Liver (tissue), 9 donors: ENCODE data around the gene LEMD3. TPM values are rescaled to one million over a fixed set of nuclear protein-coding genes. Genes with fewer than 3 reads are reported as not detected.

ENCODE experiments used
- DNase-seq: peaks from one replicate; pipeline ENCODE4 v3.0.0-alpha.2; 2017; ENCODE audit warnings: low spot score
- H3K27ac ChIP-seq, 2 donors: one replicate each; pipeline ENCODE4 v1.7.0; 2013; ENCODE audit warnings: inconsistent platforms in 2 of 2, low read length in 2 of 2, control low read depth in 1 of 2, low read depth in 1 of 2, mild to moderate bottlenecking in 1 of 2
- H3K27me3 ChIP-seq, 4 donors: one replicate each; pipeline versions ENCODE4 v1.6.1 to v1.7.0; 2013; ENCODE audit warnings: low read length in 3 of 4, inconsistent platforms in 1 of 4, mild to moderate bottlenecking in 1 of 4, moderate library complexity in 1 of 4; ENCODE audit not compliant: control insufficient read depth in 4 of 4, insufficient read depth in 4 of 4
- H3K36me3 ChIP-seq, 4 donors: one replicate each; pipeline versions ENCODE4 v1.6.1 to v1.7.0; 2013; ENCODE audit warnings: low read length in 3 of 4, mild to moderate bottlenecking in 3 of 4, low read depth in 1 of 4, moderate library complexity in 1 of 4; ENCODE audit not compliant: control insufficient read depth in 4 of 4, insufficient read depth in 3 of 4
- H3K4me1 ChIP-seq, 4 donors: one replicate each; pipeline versions ENCODE4 v1.6.1 to v1.7.0; 2013; ENCODE audit warnings: low read length in 3 of 4, mild to moderate bottlenecking in 3 of 4, moderate library complexity in 1 of 4; ENCODE audit not compliant: control insufficient read depth in 4 of 4, insufficient read depth in 4 of 4
- H3K4me3 ChIP-seq, 3 donors: one replicate each; pipeline versions ENCODE4 v1.6.1 to v1.7.0; 2013; ENCODE audit warnings: low read length in 3 of 3, control low read depth in 1 of 3, low read depth in 1 of 3, mild to moderate bottlenecking in 1 of 3
- H3K9ac ChIP-seq, 2 donors: one replicate each; pipeline ENCODE4 v1.7.0; 2013; ENCODE audit warnings: low read length in 2 of 2, mild to moderate bottlenecking in 2 of 2, moderate library complexity in 2 of 2, control low read depth in 1 of 2, low read depth in 1 of 2
- H3K9me3 ChIP-seq, 4 donors: one replicate each; pipeline versions ENCODE4 v1.6.1 to v1.7.0; 2013; ENCODE audit warnings: low read length in 3 of 4; ENCODE audit not compliant: control insufficient read depth in 4 of 4
- CTCF ChIP-seq: fragments of 150-350 bp; IDR thresholded peaks from 2 replicates; pipeline ENCODE4 v1.5.1; 2017; ENCODE audit warnings: improper control_type of control experiment, low read depth, low read length; ENCODE audit not compliant: missing input control
- GABPA ChIP-seq, 2 donors: IDR thresholded peaks in 1 of 2; conservative IDR thresholded peaks in 1 of 2; 2 replicates each; pipeline ENCODE4 v1.6.1; 2016; ENCODE audit warnings: antibody characterized with exemption in 2 of 2, mild to moderate bottlenecking in 1 of 2, moderate library complexity in 1 of 2
- HNF4A ChIP-seq, 2 donors: conservative IDR thresholded peaks; 2 replicates each; pipeline ENCODE4 v1.6.1; 2016; ENCODE audit warnings: antibody characterized with exemption in 2 of 2, mild to moderate bottlenecking in 2 of 2
- HNF4G ChIP-seq: IDR thresholded peaks from 2 replicates; pipeline ENCODE4 v1.6.1; 2016; ENCODE audit warnings: antibody characterized with exemption
- JUND ChIP-seq, 2 donors: IDR thresholded peaks; 2 replicates each; pipeline ENCODE4 v1.6.1; 2016; ENCODE audit warnings: antibody characterized with exemption in 2 of 2
- MAX ChIP-seq: IDR thresholded peaks from 2 replicates; pipeline ENCODE4 v1.6.1; 2016; ENCODE audit warnings: antibody characterized with exemption
- NR2F2 ChIP-seq: IDR thresholded peaks from 2 replicates; pipeline ENCODE4 v1.6.1; 2016; ENCODE audit warnings: antibody characterized with exemption
- RAD21 ChIP-seq, 2 donors: IDR thresholded peaks; 2 replicates each; pipeline ENCODE4 v1.6.1; 2016; ENCODE audit warnings: antibody characterized with exemption in 2 of 2, mild to moderate bottlenecking in 2 of 2
- REST ChIP-seq: IDR thresholded peaks from 2 replicates; pipeline ENCODE4 v1.6.1; 2016; ENCODE audit warnings: antibody characterized with exemption, mild to moderate bottlenecking
- RXRA ChIP-seq, 2 donors: IDR thresholded peaks; 2 replicates each; pipeline ENCODE4 v1.6.1; 2017 to 2018; ENCODE audit warnings: antibody characterized with exemption in 2 of 2, mild to moderate bottlenecking in 1 of 2
- SP1 ChIP-seq: IDR thresholded peaks from 2 replicates; pipeline ENCODE4 v1.6.1; 2018; ENCODE audit warnings: antibody characterized with exemption, mild to moderate bottlenecking
- TAF1 ChIP-seq: conservative IDR thresholded peaks from 2 replicates; pipeline ENCODE4 v1.6.1; 2016; ENCODE audit warnings: antibody characterized with exemption, mild to moderate bottlenecking
- ZBTB33 ChIP-seq: IDR thresholded peaks from 2 replicates; pipeline ENCODE4 v1.6.1; 2016; ENCODE audit warnings: antibody characterized with exemption
- WGBS: extraction: QIAGEN DNeasy Blood & Tissue Kit; methylation state at CpG from one replicate; pipeline ENCODE4 v1.1.7; 2013; 5-methylcytosine and 5-hydroxymethylcytosine counted together
- polyA plus RNA-seq, 2 donors: library from polyadenylated mRNA; stranded (reverse) in 1 of 2; unstranded in 1 of 2; fragments of 200-250 nt in 1 of 2; fragments of >200 nt in 1 of 2; fragmentation: Nextera tagmentation in 1 of 2; extraction: Ambion mirVana in 1 of 2; gene quantifications; one replicate each; pipeline versions ENCODE4 v1.2.1 to v1.2.3, GENCODE V29; 2013 to 2015
- total RNA-seq, 2 donors: library from RNA; depleted of rRNA; stranded (reverse); fragments of >200 nt; gene quantifications; one replicate each; pipeline ENCODE4 v1.2.3, GENCODE V29; 2014
- donor health status: healthy.
- donor health status: healthy.
- donor health status: healthy.
- donor health status: healthy.
- donor health status: healthy.

The LEMD3 gene
- total and polyA plus RNA-seq, 4 donors = 3.5 to 19.5 (median 11.3) TPM

DNA sequence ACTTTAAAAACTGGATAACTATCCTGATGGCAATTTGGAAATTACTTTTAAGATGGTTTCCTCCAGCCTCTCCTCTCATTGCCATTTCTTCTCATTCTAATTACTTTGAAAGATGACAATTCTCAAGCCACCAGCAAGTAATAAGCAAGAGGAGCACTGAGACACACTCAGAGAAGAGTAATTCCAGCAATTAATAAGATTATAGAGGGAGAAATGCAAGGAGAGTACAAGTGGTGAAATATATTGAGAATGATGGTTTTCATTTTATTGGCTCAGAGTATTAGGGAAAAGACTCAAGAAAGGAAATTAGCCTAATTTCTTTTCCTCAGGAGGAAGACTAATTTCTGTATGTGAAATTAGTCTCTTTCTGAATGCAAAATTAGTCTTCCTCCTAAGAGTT, 88.6 kb downstream of the LEMD3 start:
- Histone ChIP-seq H3K4me1 (no peaks in the 10 kb centered on the region), H3K36me3 (no peaks in the 10 kb centered on the region), H3K9ac (no peak overlapping the region), H3K27ac (no peak overlapping the region), H3K9me3 (no peaks in the 10 kb centered on the region), H3K27me3 (no peaks in the 10 kb centered on the region), H3K4me3 (no peak overlapping the region)
- TF ChIP-seq HNF4G (no peak), GABPA (IDR thresholded peaks at IDR 0.05 in 1 of 2, conservative IDR thresholded peaks at IDR 0.05 in 1 of 2) (no peak), RAD21 (IDR thresholded peaks at IDR 0.05) (no peak), SP1 (no peak)
- DNase-seq = no peak

DNA sequence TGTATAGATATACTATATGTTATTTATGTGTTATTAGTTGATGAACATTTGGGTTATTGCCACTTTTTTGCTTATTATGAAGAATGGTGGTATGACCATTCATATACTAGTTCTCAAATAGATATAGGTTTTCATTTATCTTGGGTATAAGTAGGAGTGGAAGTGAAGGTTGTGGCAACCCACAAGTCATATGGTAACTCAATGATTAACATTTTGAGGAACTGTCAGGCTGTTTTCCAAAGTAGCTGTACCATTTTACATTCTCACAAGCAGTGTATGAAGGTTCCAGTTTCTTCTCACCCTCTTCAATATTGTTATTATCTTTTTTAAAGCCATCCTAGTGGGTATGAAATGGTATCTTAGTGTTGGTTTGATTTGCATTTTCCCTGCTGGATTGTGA, 90.1 kb downstream of the LEMD3 start:
- H3K27ac ChIP-seq = no peak overlapping the region
- no peaks in the 10 kb centered on the region for H3K27me3 ChIP-seq
- TF ChIP-seq ZBTB33 = no peak
- TF ChIP-seq RXRA (IDR thresholded peaks at IDR 0.05) = no peak
- TF ChIP-seq TAF1 = no peak
- TF ChIP-seq SP1 = no peak
- TF ChIP-seq NR2F2 = no peak
- no peak overlapping the region for H3K4me3 ChIP-seq
- H3K4me1 ChIP-seq = no peaks in the 10 kb centered on the region
- H3K9me3 ChIP-seq = no peaks in the 10 kb centered on the region
- DNase-seq = no peak
- H3K36me3 ChIP-seq = no peaks in the 10 kb centered on the region
- H3K9ac ChIP-seq = no peak overlapping the region

DNA sequence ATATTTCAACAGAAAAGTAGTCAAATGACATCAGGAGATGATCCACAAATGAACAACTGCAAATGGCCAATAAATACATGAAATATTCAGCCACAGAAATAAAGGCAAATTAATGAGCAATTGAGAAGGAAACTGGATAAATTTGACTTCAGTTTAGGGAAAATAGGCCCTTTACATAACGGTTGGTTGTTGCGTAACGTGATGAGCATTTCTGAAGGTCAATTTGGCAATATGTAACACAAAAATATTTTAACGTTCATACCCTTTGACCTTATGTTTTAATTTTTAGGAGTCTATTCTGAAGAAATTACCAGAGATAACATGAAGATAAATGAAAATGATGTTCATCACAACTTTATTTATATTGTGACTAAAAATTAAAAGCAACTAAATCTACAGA, 94.4 kb downstream of the LEMD3 start:
- no peak overlapping the region for H3K27ac ChIP-seq
- no peak overlapping the region for H3K9ac ChIP-seq
- no peaks in the 10 kb centered on the region for H3K36me3 ChIP-seq
- TF ChIP-seq HNF4G = no peak
- no peak for TF ChIP-seq MAX
- no peak for TF ChIP-seq JUND (IDR thresholded peaks at IDR 0.05)
- no peak for TF ChIP-seq CTCF
- TF ChIP-seq REST = no peak
- no peak for TF ChIP-seq GABPA (IDR thresholded peaks at IDR 0.05 in 1 of 2, conservative IDR thresholded peaks at IDR 0.05 in 1 of 2)
- TF ChIP-seq SP1 = no peak
- no peak for TF ChIP-seq RAD21 (IDR thresholded peaks at IDR 0.05)
- no peak for TF ChIP-seq HNF4A (conservative IDR thresholded peaks at IDR 0.05)
- H3K4me3 ChIP-seq = no peak overlapping the region
- H3K4me1 ChIP-seq = no peaks in the 10 kb centered on the region
- no peaks in the 10 kb centered on the region for H3K9me3 ChIP-seq
- no peaks in the 10 kb centered on the region for H3K27me3 ChIP-seq
- no peak for DNase-seq
- 71% methylated on average over 4 of the region's 4 CpGs for WGBS
